Esophagus squamous epithelium (tissue), 4 donors: ENCODE data around the gene SPATA6.
"Not testable (repeated sequence)": the region's sequence is repeated elsewhere in the genome, so short reads cannot be mapped to it uniquely, and the experiment has no call there.

Experiments
- CTCF ChIP-seq, 6 experiments: fragments of 450-650 bp in 4 of 6; fragments of 200-600 bp in 2 of 6; sonication (generic) in 2 of 6; IDR thresholded peaks; one replicate each; pipeline ENCODE4 v1.5.1; 2016 to 2019; ENCODE audit warnings: antibody characterized with exemption in 6 of 6, mild to moderate bottlenecking in 4 of 6, moderate library complexity in 4 of 6
- POLR2A ChIP-seq, 4 donors: fragments of 450-650 bp; IDR thresholded peaks; one replicate each; pipeline ENCODE4 v1.6.1; 2017; ENCODE audit warnings: antibody characterized with exemption in 4 of 4, mild to moderate bottlenecking in 4 of 4, moderate library complexity in 3 of 4

GRCh38 chr1:48480023-48480422 lies 8.0 kb upstream of the SPATA6 start:
- TF ChIP-seq POLR2A, CTCF (IDR thresholded peaks at IDR 0.05): not testable (repeated sequence)
